Right forelimb (tissue), 1 donor: ENCODE results near the gene FKBP1A.

Experiments used
- DNase-seq: peaks from one replicate; pipeline ENCODE4 v3.0.0-alpha.2; 2018

The FKBP1A gene

DNA sequence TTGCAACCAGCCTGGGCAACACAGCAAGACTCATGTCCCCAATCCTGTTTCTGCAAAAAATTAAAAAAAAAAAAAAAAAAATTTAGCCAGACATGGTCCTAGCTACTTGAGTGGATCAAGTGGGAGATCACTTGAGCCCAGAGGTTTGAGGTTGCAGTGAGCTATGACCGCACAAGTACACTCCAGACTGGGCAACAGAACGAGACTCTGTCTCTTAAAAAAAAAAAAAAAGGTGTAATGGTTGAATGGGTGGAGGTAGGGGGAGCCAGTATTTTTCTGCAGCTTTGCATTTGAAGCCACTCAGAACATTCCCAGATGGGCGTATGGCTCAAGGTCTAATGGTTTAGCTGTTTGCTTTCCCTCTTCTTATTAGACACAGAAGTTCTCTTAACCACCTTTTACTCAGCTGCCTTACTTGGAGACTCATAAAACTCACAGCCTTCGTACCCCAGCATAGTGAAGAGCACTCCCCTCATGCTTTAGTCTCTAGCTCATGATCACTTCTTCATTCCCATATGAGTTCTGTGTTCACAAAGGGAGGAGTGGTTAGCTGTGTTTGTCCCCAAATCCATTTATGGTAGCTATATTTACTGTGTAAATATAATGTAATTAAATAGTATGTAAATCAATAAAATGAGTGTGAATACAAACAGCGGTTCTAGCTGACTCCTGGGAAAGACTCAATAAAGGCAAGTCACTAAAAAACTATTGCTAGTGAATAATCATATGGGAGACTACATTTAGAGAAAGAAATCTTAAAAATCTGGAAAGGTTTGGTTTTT lies 9.0 kb downstream of the FKBP1A start:
- DNase-seq: no peak

- no peak for DNase-seq
These were observed 10.2 kb downstream of the FKBP1A start for GRCh38 chr20:1382670-1383069.

DNA sequence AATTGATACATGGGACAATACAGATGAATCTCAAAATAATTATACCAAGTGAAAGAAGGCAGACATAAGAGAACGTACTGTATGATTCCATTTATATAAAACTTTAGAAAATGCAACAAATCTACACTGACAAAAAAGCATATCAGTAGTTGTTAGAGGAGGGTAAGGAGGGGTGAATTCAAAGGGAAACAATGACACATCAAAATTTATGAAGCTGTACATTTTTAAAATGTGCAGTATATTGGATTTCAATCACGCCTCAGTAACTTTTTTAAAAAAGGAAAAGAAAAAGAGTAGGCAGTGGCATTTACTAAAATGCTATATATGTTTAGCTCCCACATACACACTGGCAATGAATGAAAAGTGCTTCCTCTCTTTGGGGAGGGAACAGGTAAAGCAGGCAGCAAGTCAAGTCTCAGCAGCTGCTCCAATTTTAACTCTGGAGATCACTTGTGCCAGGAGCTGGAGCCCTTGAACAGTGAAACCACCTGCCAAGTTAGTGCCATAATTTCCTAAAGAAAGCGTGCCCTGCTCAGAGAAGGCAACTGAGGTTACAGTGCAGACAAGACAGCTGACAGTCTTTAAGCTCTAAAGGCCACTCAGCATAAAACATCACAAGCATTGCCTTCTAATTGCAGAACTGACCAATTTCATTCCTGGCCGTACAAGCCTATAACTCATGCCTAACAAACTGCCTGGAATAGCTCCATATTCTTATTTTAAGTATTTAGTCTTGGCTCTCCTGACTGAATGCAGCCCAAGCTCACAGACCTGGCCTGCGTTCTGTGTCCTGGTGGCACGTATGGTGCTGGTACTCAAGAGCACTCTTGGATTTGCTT lies 10.9 kb downstream of the FKBP1A start:
- DNase-seq: no peak

- no peak for DNase-seq
These were observed 14.1 kb downstream of the FKBP1A start for GRCh38 chr20:1378735-1379125.

DNA sequence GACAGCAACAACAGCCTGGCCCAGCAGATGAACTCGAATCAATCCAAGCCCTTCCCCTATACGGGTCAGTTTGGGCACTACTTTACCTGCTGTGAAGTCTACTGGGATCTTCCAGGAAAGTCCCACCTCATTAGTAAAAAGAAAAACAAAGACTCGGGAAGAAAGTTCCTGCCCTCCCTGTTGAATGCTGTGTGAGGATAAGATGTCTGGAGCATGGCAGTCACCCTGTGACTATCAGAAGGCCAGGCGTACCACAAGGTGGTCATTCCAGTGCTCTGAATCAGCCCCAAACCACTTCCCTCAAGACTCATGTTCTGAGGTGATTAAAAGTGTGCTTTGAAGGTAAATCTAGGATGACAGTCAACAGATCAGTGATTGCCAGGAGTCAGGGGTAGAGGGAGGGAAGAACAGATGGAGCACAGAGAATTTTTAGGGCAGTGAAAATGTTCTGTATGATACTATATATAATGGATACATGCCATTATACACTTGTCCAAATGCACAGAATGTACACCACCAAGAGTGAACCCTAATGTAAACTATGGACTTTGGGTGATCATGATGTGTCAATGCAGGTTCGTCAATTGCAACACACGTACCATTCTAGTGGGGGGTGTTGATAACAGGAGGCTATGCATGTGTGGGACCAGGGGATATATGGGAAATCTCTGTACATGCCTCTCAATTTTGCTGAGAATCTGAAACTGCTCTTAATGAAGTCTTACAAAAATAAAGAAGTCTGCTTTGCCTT lies 14.7 kb downstream of the FKBP1A start:
- no peak for DNase-seq

DNA sequence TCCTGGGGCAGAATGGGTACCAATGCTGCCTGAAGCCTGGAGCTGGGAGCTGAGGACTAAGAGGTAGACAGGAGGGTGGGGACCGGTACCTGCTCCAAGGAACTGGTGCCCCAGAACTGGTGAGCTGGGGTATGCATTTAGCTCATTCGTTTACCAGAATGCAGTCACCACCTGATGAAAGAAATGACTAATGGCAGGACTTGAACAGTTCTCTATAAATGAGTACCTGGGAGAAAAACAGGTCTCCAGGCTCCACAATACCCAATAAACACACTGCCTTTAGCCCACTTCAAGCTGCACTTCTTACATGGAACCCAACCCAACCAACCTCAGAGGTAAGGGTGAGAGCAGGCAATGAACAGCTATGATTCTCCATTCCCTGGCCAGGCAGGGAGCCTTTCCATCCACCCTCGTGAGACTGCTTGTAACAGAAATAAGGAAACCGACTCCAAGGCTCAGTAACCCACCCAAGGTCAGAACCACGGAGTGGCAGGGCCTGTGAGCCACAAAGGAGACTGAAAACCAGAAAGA lies 15.4 kb downstream of the FKBP1A start:
- DNase-seq: no peak

GRCh38 chr20:1376408-1377270 lies 16.2 kb downstream of the FKBP1A start:
- DNase-seq: no peak

GRCh38 chr20:1376007-1376406 lies 16.8 kb downstream of the FKBP1A start:
- DNase-seq: no peak

- no peak for DNase-seq
These were observed 17.3 kb downstream of the FKBP1A start for GRCh38 chr20:1375515-1375914.

GRCh38 chr20:1374246-1374645 lies 18.6 kb downstream of the FKBP1A start:
- DNase-seq: no peak

DNA sequence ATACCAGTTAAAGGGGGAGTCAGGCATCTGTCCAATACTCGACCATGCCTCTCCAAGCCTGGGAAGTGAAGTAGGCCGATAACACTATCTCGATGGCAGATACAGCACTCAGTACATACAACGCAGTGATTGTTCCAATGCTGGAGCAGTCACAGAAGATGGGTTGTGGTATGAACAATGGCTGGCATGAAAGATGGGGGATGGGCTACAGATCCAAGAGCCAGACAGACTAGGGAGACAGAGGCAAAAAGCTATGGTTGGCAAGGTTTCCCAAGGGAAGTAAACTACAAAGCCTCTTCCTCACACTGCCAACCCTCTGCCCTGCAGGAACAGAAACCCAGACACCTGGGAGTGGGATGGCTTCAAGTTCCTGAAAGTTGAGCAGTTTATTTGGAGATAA lies 19.2 kb downstream of the FKBP1A start:
- DNase-seq: no peak

- DNase-seq: no peak
These were observed 19.8 kb downstream of the FKBP1A start for GRCh38 chr20:1373036-1373435.

DNA sequence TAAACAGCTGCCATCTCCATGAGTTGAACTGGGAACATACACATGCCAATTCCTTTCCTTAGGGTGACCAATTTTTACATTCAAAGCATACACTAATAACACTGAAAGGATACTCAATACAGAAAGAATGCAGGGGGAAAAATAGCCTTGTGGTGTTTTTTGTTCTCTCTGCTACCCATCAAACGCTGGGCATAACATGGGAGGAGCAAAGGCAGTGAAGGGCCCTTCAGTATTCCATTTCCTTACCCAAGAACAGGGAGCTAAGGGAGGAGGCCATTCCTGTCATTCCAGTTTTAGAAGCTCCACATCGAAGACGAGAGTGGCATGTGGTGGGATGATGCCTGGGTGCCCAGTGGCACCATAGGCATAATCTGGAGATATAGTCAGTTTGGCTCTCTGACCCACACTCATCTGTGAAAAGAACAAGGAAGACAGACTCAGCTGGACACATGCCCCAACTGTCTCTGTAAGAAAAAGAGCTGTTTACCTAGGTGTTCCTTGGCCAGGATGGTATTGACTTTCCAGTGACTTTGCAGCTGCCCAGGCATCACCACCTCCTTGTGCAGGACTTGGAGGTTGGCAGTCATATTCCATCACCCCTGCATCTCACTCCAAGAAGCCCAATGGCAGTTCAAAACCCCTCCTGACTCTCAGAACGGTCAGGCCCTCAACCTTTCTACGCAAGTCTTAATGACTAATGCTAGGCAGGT lies 20.9 kb downstream of the FKBP1A start:
- no peak for DNase-seq

- no peak for DNase-seq
These were observed 21.6 kb downstream of the FKBP1A start for GRCh38 chr20:1371202-1371782.

DNA sequence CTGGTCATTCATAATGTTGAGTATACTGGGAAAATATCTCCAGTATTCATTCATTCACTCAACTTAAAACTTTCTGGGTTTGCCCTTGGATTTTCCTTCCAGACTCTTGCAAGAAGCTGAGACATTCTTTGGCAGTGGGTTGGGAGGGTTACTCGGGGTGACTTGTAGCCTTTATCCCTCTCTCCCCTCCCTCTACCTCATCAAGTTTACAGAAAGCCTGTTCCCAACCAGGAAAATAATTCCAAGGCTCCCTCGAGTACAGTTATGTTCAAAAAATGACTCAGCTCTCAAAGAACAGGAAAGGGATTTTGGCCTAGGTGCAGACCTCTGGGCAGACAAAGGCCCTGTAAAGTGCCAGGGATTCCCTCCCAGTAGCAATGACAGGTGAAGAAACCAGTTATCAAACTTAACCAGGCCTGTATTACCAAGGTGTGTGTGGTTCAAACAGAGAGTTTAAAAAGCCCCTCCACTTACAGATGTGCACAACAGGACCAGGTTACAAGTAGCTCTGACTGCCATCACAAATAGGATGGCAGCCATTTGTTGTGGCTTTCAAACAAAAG lies 22.2 kb downstream of the FKBP1A start:
- no peak for DNase-seq

DNA sequence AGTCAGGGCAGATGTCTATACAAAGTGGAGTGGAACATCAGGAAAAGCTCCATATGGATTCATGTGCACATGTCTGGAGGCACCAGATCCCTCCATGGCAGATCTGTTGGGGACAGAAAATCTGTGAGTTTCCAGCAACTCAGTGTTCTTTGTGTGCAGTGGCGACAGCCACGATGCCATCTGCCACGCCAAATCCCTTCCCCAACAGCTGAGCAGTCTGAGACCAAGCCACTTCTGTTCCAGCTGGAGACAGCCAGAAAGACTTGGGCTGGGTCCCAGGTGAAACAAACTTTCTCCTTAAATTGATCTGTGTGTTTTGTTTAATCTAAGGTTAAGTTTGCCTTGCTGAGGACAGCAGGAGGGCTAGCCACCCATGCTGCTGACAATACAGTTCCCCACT lies 22.9 kb downstream of the FKBP1A start:
- no peak for DNase-seq

GRCh38 chr20:1368448-1369199 lies 24.2 kb downstream of the FKBP1A start:
- DNase-seq: no peak

GRCh38 chr20:1367479-1367878 lies 25.4 kb downstream of the FKBP1A start:
- DNase-seq: no peak

GRCh38 chr20:1364106-1364505 lies 28.7 kb downstream of the FKBP1A start:
- DNase-seq: no peak

DNA sequence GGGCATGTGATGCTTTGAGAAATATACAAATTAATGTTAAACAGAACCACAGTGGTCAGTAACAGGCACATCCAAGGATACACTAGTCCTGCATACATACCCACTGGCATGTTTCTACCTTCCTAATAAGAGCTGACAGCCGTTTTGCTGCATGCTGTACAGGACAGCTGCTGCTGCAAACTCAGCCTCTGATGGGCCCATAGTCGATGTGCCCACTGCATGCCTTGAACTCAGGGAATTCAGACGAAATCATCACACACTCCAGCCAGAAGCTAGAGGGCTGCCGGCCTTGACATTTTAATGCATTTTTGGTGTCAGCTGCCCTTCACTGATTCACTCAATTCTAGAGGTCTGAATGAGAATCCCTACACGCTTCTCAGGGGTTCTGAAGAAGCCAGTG lies 29.3 kb downstream of the FKBP1A start:
- no peak for DNase-seq
